ENCODE results near the gene OPRD1. TPM values are rescaled to one million over a fixed set of nuclear protein-coding genes. Genes with fewer than 3 reads are reported as not detected.

OPRD1 gene
- total RNA-seq, 1 donor from 2014 or later: not detected

Other genes starting within 250 kb of the OPRD1 start
- 5.8 TPM for gene RAB42, start 219.9 kb upstream of the OPRD1 start, total RNA-seq
- 17.7 TPM for gene TAF12, start 169.1 kb upstream of the OPRD1 start, total RNA-seq
- gene RNU11, start 163.6 kb upstream of the OPRD1 start, total RNA-seq: not detected
- gene GMEB1, start 143.4 kb upstream of the OPRD1 start, total RNA-seq: 12.4 TPM
- 51.8 TPM for gene YTHDF2, start 75.2 kb upstream of the OPRD1 start, total RNA-seq
- gene EPB41, start 102.4 kb downstream of the OPRD1 start, total RNA-seq: 49.3 TPM